Measurements from ENCODE around the gene POC1B.

DNA sequence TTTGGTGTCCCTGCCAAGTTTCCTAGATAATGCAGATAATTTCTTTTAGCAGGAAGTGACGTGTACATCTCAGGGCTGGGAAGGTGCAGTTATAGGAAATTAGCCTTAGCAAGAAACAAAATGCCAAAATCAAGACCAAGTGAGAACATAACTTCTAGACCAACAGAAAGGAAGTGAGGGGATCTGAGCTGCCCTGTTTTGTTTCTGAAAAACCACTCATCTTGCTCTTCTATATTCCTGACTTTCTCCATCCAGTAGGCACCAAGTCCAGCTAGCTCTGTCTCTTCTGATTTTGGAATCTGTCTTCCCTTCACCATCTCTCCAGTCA, 149.7 kb downstream of the POC1B start:
- TF ChIP-seq, protein P1, sequence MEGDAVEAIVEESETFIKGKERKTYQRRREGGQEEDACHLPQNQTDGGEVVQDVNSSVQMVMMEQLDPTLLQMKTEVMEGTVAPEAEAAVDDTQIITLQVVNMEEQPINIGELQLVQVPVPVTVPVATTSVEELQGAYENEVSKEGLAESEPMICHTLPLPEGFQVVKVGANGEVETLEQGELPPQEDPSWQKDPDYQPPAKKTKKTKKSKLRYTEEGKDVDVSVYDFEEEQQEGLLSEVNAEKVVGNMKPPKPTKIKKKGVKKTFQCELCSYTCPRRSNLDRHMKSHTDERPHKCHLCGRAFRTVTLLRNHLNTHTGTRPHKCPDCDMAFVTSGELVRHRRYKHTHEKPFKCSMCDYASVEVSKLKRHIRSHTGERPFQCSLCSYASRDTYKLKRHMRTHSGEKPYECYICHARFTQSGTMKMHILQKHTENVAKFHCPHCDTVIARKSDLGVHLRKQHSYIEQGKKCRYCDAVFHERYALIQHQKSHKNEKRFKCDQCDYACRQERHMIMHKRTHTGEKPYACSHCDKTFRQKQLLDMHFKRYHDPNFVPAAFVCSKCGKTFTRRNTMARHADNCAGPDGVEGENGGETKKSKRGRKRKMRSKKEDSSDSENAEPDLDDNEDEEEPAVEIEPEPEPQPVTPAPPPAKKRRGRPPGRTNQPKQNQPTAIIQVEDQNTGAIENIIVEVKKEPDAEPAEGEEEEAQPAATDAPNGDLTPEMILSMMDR (IDR thresholded peaks at IDR 0.05), result no peak
- no peak for TF ChIP-seq POLR2AphosphoS5 (IDR thresholded peaks at IDR 0.05)
- no peak for TF ChIP-seq POLR2A (IDR thresholded peaks at IDR 0.05)
